Thymus (tissue), 14 donors: ENCODE measurements around the gene STIMATE. TPM values are rescaled to one million over a fixed set of nuclear protein-coding genes. Genes with fewer than 3 reads are reported as not detected.

ENCODE experiments used
- DNase-seq, 9 donors: peaks; one replicate each; pipeline ENCODE4 v3.0.0-alpha.2; 2013; ENCODE audit warnings: low spot score in 9 of 9, low read depth in 6 of 9, missing footprints in 1 of 9
- H3K27ac ChIP-seq, 2 donors: one replicate each; pipeline ENCODE4 v1.5.1; 2013; ENCODE audit warnings: control low read depth in 1 of 2, low read depth in 1 of 2, low read length in 1 of 2, mild to moderate bottlenecking in 1 of 2, moderate library complexity in 1 of 2
- H3K27me3 ChIP-seq, 2 donors: one replicate each; pipeline ENCODE4 v1.5.1; 2013; ENCODE audit warnings: low read length in 1 of 2; ENCODE audit not compliant: control insufficient read depth in 2 of 2, insufficient read depth in 1 of 2
- H3K36me3 ChIP-seq, 2 donors: one replicate each; pipeline ENCODE4 v1.5.1; 2013; ENCODE audit warnings: low read length in 1 of 2, mild to moderate bottlenecking in 1 of 2, moderate library complexity in 1 of 2; ENCODE audit not compliant: control insufficient read depth in 2 of 2, insufficient read depth in 2 of 2
- H3K4me1 ChIP-seq, 2 donors: one replicate each; pipeline ENCODE4 v1.5.1; 2013; ENCODE audit warnings: low read length in 2 of 2; ENCODE audit not compliant: control insufficient read depth in 2 of 2, insufficient read depth in 2 of 2
- H3K4me3 ChIP-seq, 2 donors: one replicate each; pipeline ENCODE4 v1.5.1; 2013; ENCODE audit warnings: low read length in 2 of 2, control low read depth in 1 of 2, mild to moderate bottlenecking in 1 of 2
- H3K9me3 ChIP-seq, 2 donors: one replicate each; pipeline ENCODE4 v1.5.1; 2013; ENCODE audit warnings: low read length in 1 of 2, mild to moderate bottlenecking in 1 of 2; ENCODE audit not compliant: control insufficient read depth in 2 of 2, insufficient read depth in 1 of 2
- WGBS: extraction: QIAGEN DNeasy Blood & Tissue Kit; methylation state at CpG from one replicate; pipeline ENCODE4 v1.1.7; 2013; 5-methylcytosine and 5-hydroxymethylcytosine counted together
- long read RNA-seq, 10 donors: transcript quantifications; one replicate each; lab custom pipeline, GENCODE V29; 2026
- polyA plus RNA-seq: library from polyadenylated mRNA; stranded (reverse); fragments of 200-250 nt; gene quantifications from one replicate; pipeline ENCODE4 v1.2.3, GENCODE V29; 2013
- total RNA-seq: library from RNA; stranded (reverse); fragments of 120-200 nt; gene quantifications from one replicate; pipeline ENCODE4 v1.2.4, GENCODE V29; 2013
- donor health status: healthy.

The STIMATE gene
- total RNA-seq (9.2 TPM), polyA plus RNA-seq (7.5 TPM)
- long read RNA-seq, donor 1, full-length matches to known transcripts = 1 of 1 reads
- long read RNA-seq, donor 1, partial matches to known transcripts = 0 of 1 reads
- long read RNA-seq, donor 1, other reads (novel, unspliced or antisense) = 0 of 1 reads
- long read RNA-seq, donor 2, full-length matches to known transcripts = 14 of 14 reads
- long read RNA-seq, donor 2, partial matches to known transcripts = 0 of 14 reads
- long read RNA-seq, donor 2, other reads (novel, unspliced or antisense) = 0 of 14 reads
- long read RNA-seq, donor 3, full-length matches to known transcripts = 13 of 13 reads
- long read RNA-seq, donor 3, partial matches to known transcripts = 0 of 13 reads
- long read RNA-seq, donor 3, other reads (novel, unspliced or antisense) = 0 of 13 reads
- long read RNA-seq, donor 4, full-length matches to known transcripts = 1 of 1 reads
- long read RNA-seq, donor 4, partial matches to known transcripts = 0 of 1 reads
- long read RNA-seq, donor 4, other reads (novel, unspliced or antisense) = 0 of 1 reads
- long read RNA-seq, donor 5, full-length matches to known transcripts = 9 of 9 reads
- long read RNA-seq, donor 5, partial matches to known transcripts = 0 of 9 reads
- long read RNA-seq, donor 5, other reads (novel, unspliced or antisense) = 0 of 9 reads
- long read RNA-seq, donor 6, full-length matches to known transcripts = 7 of 7 reads
- long read RNA-seq, donor 6, partial matches to known transcripts = 0 of 7 reads
- long read RNA-seq, donor 6, other reads (novel, unspliced or antisense) = 0 of 7 reads
- long read RNA-seq, donor 7, full-length matches to known transcripts = 10 of 10 reads
- long read RNA-seq, donor 7, partial matches to known transcripts = 0 of 10 reads
- long read RNA-seq, donor 7, other reads (novel, unspliced or antisense) = 0 of 10 reads
- long read RNA-seq, donor 8, full-length matches to known transcripts = 4 of 4 reads
- long read RNA-seq, donor 8, partial matches to known transcripts = 0 of 4 reads
- long read RNA-seq, donor 8, other reads (novel, unspliced or antisense) = 0 of 4 reads
- long read RNA-seq, donor 9, full-length matches to known transcripts = 4 of 4 reads
- long read RNA-seq, donor 9, partial matches to known transcripts = 0 of 4 reads
- long read RNA-seq, donor 9, other reads (novel, unspliced or antisense) = 0 of 4 reads
- long read RNA-seq, donor 10, full-length matches to known transcripts = 10 of 10 reads
- long read RNA-seq, donor 10, partial matches to known transcripts = 0 of 10 reads
- long read RNA-seq, donor 10, other reads (novel, unspliced or antisense) = 0 of 10 reads

- DNase-seq = peak; percentile 64 to 90 (median 77)
- Histone ChIP-seq H3K27me3 (no peaks in the 10 kb centered on the region), H3K9me3 (no peaks in the 10 kb centered on the region), H3K4me1 (peaks cover 36 to 69% of the 10 kb centered on the region in 2 donors), H3K27ac (peak within 1 kb of the TSS; percentile 29 to 42), H3K36me3 (peaks cover 3 to 9% of the 10 kb centered on the region in 2 donors), H3K4me3 (peak within 1 kb of the TSS; percentile 72 to 91)
- WGBS = under 1% methylated on average over 85 of the region's 85 CpGs
These were observed at the start of gene STIMATE for GRCh38 chr3:52897130-52898122. Gene STIMATE, minus strand, starts transcription at chr3:52897548. Its CDS starts 98 bp downstream, at chr3:52897450.

GRCh38 chr3:52939600-52939999 lies 42.3 kb upstream of the STIMATE start:
- no peak overlapping the region for H3K27ac ChIP-seq
- no peak overlapping the region for H3K4me3 ChIP-seq
- DNase-seq = no peak
- H3K4me1 ChIP-seq = no peaks in the 10 kb centered on the region
- H3K36me3 ChIP-seq = no peaks in the 10 kb centered on the region
- no peaks in the 10 kb centered on the region for H3K27me3 ChIP-seq
- no peaks in the 10 kb centered on the region for H3K9me3 ChIP-seq

GRCh38 chr3:52934630-52935530 lies 37.5 kb upstream of the STIMATE start:
- Histone ChIP-seq H3K4me1 (peaks cover 0 to 3% of the 10 kb centered on the region in 2 donors), H3K27me3 (no peaks in the 10 kb centered on the region), H3K4me3 (no peak overlapping the region), H3K9me3 (no peaks in the 10 kb centered on the region), H3K36me3 (no peaks in the 10 kb centered on the region), H3K27ac (no peak overlapping the region)
- peak; percentile 23 to 74 (median 42) for DNase-seq
- WGBS = 25% methylated on average over 8 of the region's 8 CpGs

GRCh38 chr3:52931889-52932288 lies 34.5 kb upstream of the STIMATE start:
- no peak for DNase-seq
- H3K4me1 ChIP-seq = peaks cover 0 to 3% of the 10 kb centered on the region in 2 donors
- H3K27me3 ChIP-seq = no peaks in the 10 kb centered on the region
- WGBS = 92% methylated on average over 2 of the region's 2 CpGs
- H3K27ac ChIP-seq = no peak overlapping the region
- H3K9me3 ChIP-seq = no peaks in the 10 kb centered on the region
- H3K4me3 ChIP-seq = no peak overlapping the region
- H3K36me3 ChIP-seq = peaks cover 6 to 8% of the 10 kb centered on the region in 2 donors

GRCh38 chr3:52931328-52931727 lies 34.0 kb upstream of the STIMATE start:
- H3K4me1 ChIP-seq = peaks cover 0 to 3% of the 10 kb centered on the region in 2 donors
- H3K4me3 ChIP-seq = no peak overlapping the region
- no peak for DNase-seq
- no peaks in the 10 kb centered on the region for H3K9me3 ChIP-seq
- H3K36me3 ChIP-seq = peaks cover 6 to 8% of the 10 kb centered on the region in 2 donors
- H3K27me3 ChIP-seq = no peaks in the 10 kb centered on the region
- H3K27ac ChIP-seq = no peak overlapping the region
- 83% methylated on average over 6 of the region's 6 CpGs for WGBS

GRCh38 chr3:52930748-52931147 lies 33.4 kb upstream of the STIMATE start:
- H3K4me1 ChIP-seq = peaks cover 0 to 3% of the 10 kb centered on the region in 2 donors
- H3K9me3 ChIP-seq = no peaks in the 10 kb centered on the region
- no peak overlapping the region for H3K4me3 ChIP-seq
- no peaks in the 10 kb centered on the region for H3K27me3 ChIP-seq
- peaks cover 6 to 8% of the 10 kb centered on the region in 2 donors for H3K36me3 ChIP-seq
- H3K27ac ChIP-seq = no peak overlapping the region
- 91% methylated on average over 3 of the region's 3 CpGs for WGBS
- no peak for DNase-seq

GRCh38 chr3:52926554-52926953 lies 29.2 kb upstream of the STIMATE start:
- DNase-seq = no peak
- no peak overlapping the region for H3K4me3 ChIP-seq
- WGBS = 97% methylated on average over 2 of the region's 2 CpGs
- no peaks in the 10 kb centered on the region for H3K27me3 ChIP-seq
- no peak overlapping the region for H3K27ac ChIP-seq
- H3K36me3 ChIP-seq = peaks cover 8 to 10% of the 10 kb centered on the region in 2 donors
- no peaks in the 10 kb centered on the region for H3K9me3 ChIP-seq
- no peaks in the 10 kb centered on the region for H3K4me1 ChIP-seq
